Measurements from ENCODE around the gene ITGA2.
A peak's percentile ranks its signal among the peaks of the same experiment; 100 is the strongest.

The ITGA2 gene

GRCh38 chr5:53017794-53018391 is 28.7 kb downstream of the ITGA2 start:
- DNase-seq (ENCODE audit: low read depth in 2 of 2), result no peak

GRCh38 chr5:53019320-53019719 is 30.2 kb downstream of the ITGA2 start:
- no peak for DNase-seq (ENCODE audit: low read depth in 2 of 2)

GRCh38 chr5:53022930-53023511 is 33.9 kb downstream of the ITGA2 start:
- DNase-seq (ENCODE audit: low read depth in 2 of 2), result no peak

DNA sequence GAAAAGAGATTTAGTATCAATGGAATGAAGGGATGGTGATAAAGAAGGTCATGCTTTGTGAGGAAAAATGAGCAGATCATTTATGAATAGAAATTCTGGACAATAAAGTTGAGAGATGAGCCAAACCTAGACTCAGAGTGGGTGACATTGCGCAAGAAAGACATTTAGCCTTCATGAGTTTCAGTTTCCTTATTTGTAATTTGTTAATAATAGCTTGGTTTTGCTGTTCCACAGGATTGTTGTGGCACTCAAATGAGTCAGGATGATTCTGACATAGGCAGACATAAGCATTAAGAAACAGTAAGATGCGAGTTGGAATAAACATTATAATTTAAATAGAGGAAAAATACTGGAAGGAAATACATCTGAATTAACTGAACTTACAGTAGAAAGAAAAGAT is 34.8 kb downstream of the ITGA2 start:
- DNase-seq (ENCODE audit: low read depth in 2 of 2), result no peak

DNA sequence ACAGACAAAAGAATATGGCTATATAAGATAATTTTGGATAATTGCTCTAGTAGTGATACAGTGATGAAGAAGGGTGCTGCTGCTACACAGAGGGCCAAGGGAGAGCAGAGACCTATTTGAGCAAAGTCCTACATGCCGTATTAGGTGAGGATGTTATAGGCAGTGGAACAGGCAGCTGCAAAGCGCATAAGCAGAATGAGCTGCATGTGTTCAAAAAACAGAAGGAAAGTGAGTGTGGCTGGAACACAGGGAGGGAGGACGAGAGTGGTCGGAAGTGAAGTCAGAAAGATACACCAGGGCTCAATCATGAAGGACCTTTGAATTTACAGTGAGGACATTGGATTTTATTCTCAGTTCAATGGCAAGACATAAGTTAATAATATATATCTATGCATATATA is 35.4 kb downstream of the ITGA2 start:
- no peak for DNase-seq (ENCODE audit: low read depth in 2 of 2)

DNA sequence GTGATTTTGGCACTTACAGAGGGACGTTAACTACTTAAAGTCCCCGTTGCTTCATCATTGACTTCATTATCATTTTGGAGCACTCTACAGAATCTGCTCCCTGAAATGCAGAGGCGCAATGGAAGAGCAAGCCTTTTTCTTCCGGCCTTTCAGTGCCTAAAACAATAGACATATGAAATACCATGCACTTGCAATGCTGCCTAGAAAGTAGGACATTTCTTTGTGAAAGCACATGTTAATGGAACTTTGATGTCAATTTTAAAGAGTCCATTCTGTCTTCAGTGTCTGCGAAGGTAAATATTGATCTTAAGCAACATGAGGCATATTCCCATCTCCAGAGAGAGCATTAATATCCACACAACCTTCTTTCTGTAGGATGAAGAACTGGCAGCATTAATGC is 36.3 kb downstream of the ITGA2 start:
- DNase-seq (ENCODE audit: low read depth in 2 of 2), result no peak

- no peak for DNase-seq (ENCODE audit: low read depth in 2 of 2)
Measured at GRCh38 chr5:53027913-53028312, 38.8 kb downstream of the ITGA2 start.

DNA sequence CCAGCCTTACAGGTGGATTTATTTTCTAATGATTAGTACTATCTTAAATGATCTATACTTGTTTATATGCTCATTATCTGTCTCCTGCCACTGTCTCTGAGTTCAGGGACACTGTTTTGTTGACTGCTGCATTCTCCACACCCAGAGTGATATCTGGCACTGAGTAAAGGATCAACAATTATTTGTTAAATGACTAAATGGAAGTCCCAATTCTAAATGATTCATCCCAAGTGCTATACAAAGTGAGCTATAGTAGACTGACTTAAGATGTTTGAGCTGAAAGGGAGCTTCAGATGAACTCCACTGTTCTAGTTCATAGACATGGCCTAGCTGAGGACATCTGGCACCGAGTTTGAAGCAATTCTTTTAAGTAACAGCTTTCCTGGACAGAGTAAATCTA is 40.5 kb downstream of the ITGA2 start:
- no peak for DNase-seq (ENCODE audit: low read depth in 2 of 2)

DNA sequence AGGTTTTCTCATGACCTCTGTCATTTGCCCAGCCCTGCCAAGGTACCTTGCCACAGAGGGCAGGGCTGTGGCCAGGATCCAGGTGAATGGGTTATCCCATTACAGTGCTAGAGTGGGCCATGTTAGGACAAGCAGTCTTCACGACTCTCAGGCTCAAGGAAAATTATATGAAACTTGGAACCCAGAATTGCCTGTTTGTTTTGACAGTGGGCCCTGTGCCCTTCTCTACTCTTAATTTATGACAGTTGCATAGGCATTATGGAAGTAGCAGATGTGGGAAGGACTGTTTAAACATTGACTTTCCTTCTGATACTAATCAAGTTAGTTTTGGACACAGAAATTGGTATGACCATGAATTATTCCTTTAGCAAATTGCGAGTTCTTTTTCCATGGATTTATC is 41.7 kb downstream of the ITGA2 start:
- no peak for DNase-seq (ENCODE audit: low read depth in 2 of 2)

GRCh38 chr5:53031695-53032096 is 42.5 kb downstream of the ITGA2 start:
- peak in 1 of 2 donors; percentile 28 for DNase-seq (ENCODE audit: low read depth in 2 of 2)

GRCh38 chr5:53032188-53032587 is 43.0 kb downstream of the ITGA2 start:
- DNase-seq (ENCODE audit: low read depth in 2 of 2), result no peak

GRCh38 chr5:53034832-53035231 is 45.7 kb downstream of the ITGA2 start:
- no peak for DNase-seq (ENCODE audit: low read depth in 2 of 2)

GRCh38 chr5:53035868-53036381 is 46.8 kb downstream of the ITGA2 start:
- DNase-seq (ENCODE audit: low read depth in 2 of 2), result no peak

- DNase-seq (ENCODE audit: low read depth in 2 of 2), result no peak
Measured at GRCh38 chr5:53037141-53037859, 48.1 kb downstream of the ITGA2 start.

GRCh38 chr5:53038196-53038847 is 49.2 kb downstream of the ITGA2 start:
- DNase-seq (ENCODE audit: low read depth in 2 of 2), result no peak

DNA sequence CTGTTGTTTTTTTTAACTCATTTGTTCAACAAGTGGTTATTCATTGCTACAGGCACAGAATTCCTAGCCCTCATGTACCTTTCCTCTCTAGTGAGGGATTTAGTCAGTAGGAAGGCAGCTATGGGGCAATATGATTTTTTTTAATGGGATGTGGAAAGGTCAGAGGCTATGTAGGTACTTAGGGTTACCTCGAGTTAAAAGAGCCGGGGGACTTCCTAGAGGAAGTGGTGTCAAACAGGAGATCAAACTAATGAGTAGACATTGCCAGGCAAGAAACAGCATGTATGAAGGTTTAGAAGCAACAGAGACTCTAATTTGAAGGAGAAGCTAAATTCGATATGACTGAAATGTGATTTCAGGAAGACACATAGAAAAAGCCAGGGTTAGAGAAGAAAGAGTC is 50.7 kb downstream of the ITGA2 start:
- no peak for DNase-seq (ENCODE audit: low read depth in 2 of 2)

GRCh38 chr5:53041071-53041692 is 52.0 kb downstream of the ITGA2 start:
- DNase-seq (ENCODE audit: low read depth in 2 of 2), result no peak

- no peak for DNase-seq (ENCODE audit: low read depth in 2 of 2)
Measured at GRCh38 chr5:53041740-53042139, 52.6 kb downstream of the ITGA2 start.

DNA sequence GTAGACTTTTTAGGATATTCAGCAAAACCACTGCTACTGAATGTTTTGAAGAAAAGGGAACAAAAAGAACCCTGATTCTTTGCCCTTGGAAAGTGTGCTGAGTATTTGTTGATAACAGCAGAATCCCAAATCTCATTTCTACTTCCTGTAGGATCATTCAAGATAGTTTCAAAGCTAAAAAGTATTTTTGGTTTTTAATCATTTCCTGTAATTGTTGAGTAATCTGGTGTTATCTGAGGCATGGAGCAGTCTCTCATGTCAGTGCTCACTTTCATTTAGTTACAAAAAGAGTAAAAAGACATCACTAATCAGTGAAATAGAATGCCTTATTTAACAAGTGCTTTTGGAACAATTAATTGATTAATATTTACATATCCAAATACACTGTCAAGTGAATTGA is 56.1 kb downstream of the ITGA2 start:
- no peak for DNase-seq (ENCODE audit: low read depth in 2 of 2)

DNA sequence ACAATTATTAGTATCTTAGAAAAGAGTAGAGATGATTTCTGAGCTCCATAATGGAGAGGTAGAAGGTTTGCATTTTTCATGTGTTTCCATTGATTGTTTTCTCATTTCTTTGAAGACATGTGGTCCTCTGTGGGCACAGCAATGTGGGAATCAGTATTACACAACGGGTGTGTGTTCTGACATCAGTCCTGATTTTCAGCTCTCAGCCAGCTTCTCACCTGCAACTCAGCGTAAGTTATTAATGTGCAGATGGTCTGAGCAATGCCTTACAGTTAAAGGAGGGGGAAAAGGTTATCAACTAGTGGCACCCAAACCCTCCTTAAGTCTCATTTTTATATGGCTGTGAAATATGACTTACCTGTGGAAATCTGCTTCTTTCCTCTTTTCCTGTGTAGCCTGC is 59.1 kb downstream of the ITGA2 start:
- DNase-seq (ENCODE audit: low read depth in 2 of 2), result no peak

DNA sequence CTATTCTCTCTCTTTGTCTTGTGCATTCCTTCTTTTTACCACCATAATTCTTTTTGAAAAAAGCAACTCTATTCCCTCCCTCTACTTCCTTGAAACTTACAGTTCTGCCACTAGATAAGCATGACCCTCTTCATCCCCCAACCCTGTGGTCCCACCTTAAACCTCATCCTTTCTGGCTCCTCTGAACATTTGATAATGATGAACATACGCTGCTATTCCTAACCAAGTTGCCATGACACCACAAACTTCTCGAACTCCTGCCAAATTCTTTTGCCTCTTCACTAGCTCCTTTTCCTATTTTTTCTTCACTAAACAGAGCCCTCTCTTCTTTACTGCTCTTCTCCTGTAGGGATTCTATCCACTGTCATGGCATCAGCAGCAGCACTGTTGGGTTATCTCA is 63.3 kb downstream of the ITGA2 start:
- no peak for DNase-seq (ENCODE audit: low read depth in 2 of 2)

- DNase-seq (ENCODE audit: low read depth in 2 of 2), result no peak
Measured at GRCh38 chr5:53053364-53053763, 64.2 kb downstream of the ITGA2 start.

Data from stimulated activated CD8-positive, alpha-beta memory T cell treated with anti-CD3 and anti-CD28 coated beads, Interleukin-15, amount 100 ng/mL, for 48 hours (primary cell).